CD8-positive, alpha-beta memory T cell (primary cell): ENCODE results near the gene PIK3R5. TPM values are rescaled to one million over a fixed set of nuclear protein-coding genes. Genes with fewer than 3 reads are reported as not detected.

Experiments
- CTCF ChIA-PET: fragments of 350-600 bp; sonication (Branson Sonifier 250); formaldehyde crosslinking; loops from one replicate; lab custom pipeline; 2021; ENCODE audit warnings: antibody characterized with exemption; lab: Charles Lee
- POLR2A ChIA-PET: fragments of 350-600 bp; sonication (Branson Sonifier 250); formaldehyde crosslinking; loops from one replicate; lab custom pipeline; 2021; ENCODE audit warnings: antibody characterized with exemption; lab: Charles Lee
- DNase-seq, 5 donors: peaks; one replicate each; pipeline versions ENCODE4 v3.0.0 to v3.0.0-alpha.2; 2020 to 2022; ENCODE audit warnings: mixed read lengths in 1 of 5
- H3K27ac ChIP-seq: one replicate; pipeline ENCODE4 v1.7.0; 2013; ENCODE audit warnings: low read depth, mild to moderate bottlenecking, low read length, moderate library complexity
- H3K27me3 ChIP-seq: 2 replicates; pipeline ENCODE4 v1.7.0; 2013; ENCODE audit warnings: low read length, mild to moderate bottlenecking; ENCODE audit not compliant: insufficient read depth, poor library complexity, severe bottlenecking
- H3K36me3 ChIP-seq: 2 replicates; pipeline ENCODE4 v1.7.0; 2013; ENCODE audit warnings: mild to moderate bottlenecking, low read length, moderate library complexity; ENCODE audit not compliant: insufficient read depth
- H3K4me1 ChIP-seq: 2 replicates; pipeline ENCODE4 v1.7.0; 2013; ENCODE audit warnings: mild to moderate bottlenecking, low read length, moderate library complexity; ENCODE audit not compliant: insufficient read depth
- H3K4me3 ChIP-seq: 2 replicates; pipeline ENCODE4 v1.7.0; 2013; ENCODE audit warnings: mild to moderate bottlenecking, low read length
- H3K9me3 ChIP-seq: 2 replicates; pipeline ENCODE4 v1.7.0; 2013; ENCODE audit warnings: mild to moderate bottlenecking, low read length
- H3K27ac Mint-ChIP-seq, 8 donors: one replicate each; pipeline ENCODE4 v1.8.0; 2020 to 2021; ENCODE audit warnings: mixed read lengths in 8 of 8, mild to moderate bottlenecking in 6 of 8, inconsistent platforms in 3 of 8, moderate library complexity in 3 of 8
- H3K27me3 Mint-ChIP-seq, 2 donors: one replicate each; pipeline ENCODE4 v1.8.0; 2020 to 2021; ENCODE audit warnings: mixed read lengths in 2 of 2, mild to moderate bottlenecking in 1 of 2, moderate library complexity in 1 of 2
- H3K36me3 Mint-ChIP-seq, 3 donors: one replicate each; pipeline ENCODE4 v1.8.0; 2020 to 2021; ENCODE audit warnings: mixed read lengths in 3 of 3, inconsistent platforms in 1 of 3, mild to moderate bottlenecking in 1 of 3
- H3K4me1 Mint-ChIP-seq, 3 donors: one replicate each; pipeline ENCODE4 v1.8.0; 2020 to 2021; ENCODE audit warnings: mixed read lengths in 3 of 3, inconsistent platforms in 1 of 3, mild to moderate bottlenecking in 1 of 3
- H3K4me3 Mint-ChIP-seq, 7 donors: one replicate each; pipeline ENCODE4 v1.8.0; 2020 to 2021; ENCODE audit warnings: mixed read lengths in 7 of 7, mild to moderate bottlenecking in 6 of 7, moderate library complexity in 4 of 7, inconsistent platforms in 2 of 7
- H3K9me3 Mint-ChIP-seq, 5 donors: one replicate each; pipeline ENCODE4 v1.8.0; 2020 to 2022; ENCODE audit warnings: mixed read lengths in 5 of 5, mild to moderate bottlenecking in 3 of 5, moderate library complexity in 2 of 5, inconsistent platforms in 1 of 5
- polyA plus RNA-seq: library from polyadenylated mRNA; unstranded; fragments of 300-500 nt; fragmentation: Illumina TruSeq; gene quantifications from one replicate; pipeline ENCODE4 v1.2.3, GENCODE V29; 2021
- total RNA-seq, 2 experiments: library from RNA; stranded (reverse); gene quantifications; one replicate each; pipeline ENCODE4 v1.2.3, GENCODE V29; 2021

Gene PIK3R5
- total and polyA plus RNA-seq, 3 experiments from 2014 or later: 28.6 to 71.6 (median 30.2) TPM

GRCh38 chr17:8829036-8829941 is 136.2 kb downstream of the PIK3R5 start:
- no peak for DNase-seq

More at GRCh38 chr17:8829036-8829941, 136.2 kb downstream of the PIK3R5 start:
- Mint-ChIP-seq H3K4me1 (no peaks in the 10 kb centered on the region), H3K9me3 (peaks cover 0 to 8% (median 0%) of the 10 kb centered on the region in 5 donors), H3K36me3 (peaks cover 0 to 4% (median 0%) of the 10 kb centered on the region in 3 donors), H3K4me3 (no peak overlapping the region), H3K27me3 (no peaks in the 10 kb centered on the region), H3K27ac (no peak overlapping the region)
- Histone ChIP-seq H3K4me3 (no peak overlapping the region), H3K9me3 (no peaks in the 10 kb centered on the region), H3K27ac (no peak overlapping the region), H3K27me3 (no peaks in the 10 kb centered on the region), H3K4me1 (no peaks in the 10 kb centered on the region), H3K36me3 (no peaks in the 10 kb centered on the region)
- ChIA-PET POLR2A (no interaction called here), CTCF (no interaction called here)

Other genes starting within 250 kb of the PIK3R5 start
- gene CCDC42, start 220.9 kb downstream of the PIK3R5 start, total RNA-seq: under 1 TPM; 0.22 to 0.31 TPM
- gene CCDC42, start 220.9 kb downstream of the PIK3R5 start, polyA plus RNA-seq: not detected
- not detected for gene SPDYE4, start 207.2 kb downstream of the PIK3R5 start, total RNA-seq
- not detected for gene SPDYE4, start 207.2 kb downstream of the PIK3R5 start, polyA plus RNA-seq
- gene MFSD6L, start 166.3 kb downstream of the PIK3R5 start, total RNA-seq: not detected
- not detected for gene MFSD6L, start 166.3 kb downstream of the PIK3R5 start, polyA plus RNA-seq
- under 1 TPM; 0.18 to 0.35 TPM for gene PIK3R6, start 98.0 kb downstream of the PIK3R5 start, total RNA-seq
- 0.61 TPM for gene PIK3R6, start 98.0 kb downstream of the PIK3R5 start, polyA plus RNA-seq
- gene NTN1, start 55.8 kb upstream of the PIK3R5 start, total RNA-seq: under 1 TPM; 0.24 to 0.33 TPM
- not detected for gene NTN1, start 55.8 kb upstream of the PIK3R5 start, polyA plus RNA-seq